DMS114 treated with DMSO at 0.1 percent for 48 hours (cell line): ENCODE results near the gene TSHZ1.
"Not testable (repeated sequence)": the region's sequence is repeated elsewhere in the genome, so short reads cannot be mapped to it uniquely, and the experiment has no call there.

Source experiments
- DNase-seq: peaks from one replicate; lab custom pipeline; 2025; ENCODE audit not compliant: unreplicated experiment; lab: John Stamatoyannopoulos, UW

TSHZ1 gene

DNA sequence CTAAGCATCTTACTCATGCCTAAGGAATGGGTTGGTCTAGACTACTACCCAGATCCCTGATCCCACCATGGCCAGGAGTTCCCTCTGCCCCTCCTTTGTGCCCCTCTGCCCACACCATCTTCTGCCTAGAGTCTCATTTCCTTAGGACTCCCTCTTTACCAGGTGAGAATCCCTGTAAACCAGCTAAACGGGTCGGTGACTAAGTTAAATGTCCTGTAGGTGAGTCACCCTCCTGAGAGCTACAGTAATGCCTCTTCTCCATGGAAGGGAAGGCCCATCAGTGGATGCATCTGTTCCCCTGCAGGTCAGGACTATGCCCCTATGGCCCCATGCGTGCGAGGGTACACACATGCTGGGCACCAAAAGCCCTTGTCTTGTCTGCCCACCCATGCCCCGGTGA lies 27.1 kb upstream of the TSHZ1 start:
- no peak for DNase-seq

DNA sequence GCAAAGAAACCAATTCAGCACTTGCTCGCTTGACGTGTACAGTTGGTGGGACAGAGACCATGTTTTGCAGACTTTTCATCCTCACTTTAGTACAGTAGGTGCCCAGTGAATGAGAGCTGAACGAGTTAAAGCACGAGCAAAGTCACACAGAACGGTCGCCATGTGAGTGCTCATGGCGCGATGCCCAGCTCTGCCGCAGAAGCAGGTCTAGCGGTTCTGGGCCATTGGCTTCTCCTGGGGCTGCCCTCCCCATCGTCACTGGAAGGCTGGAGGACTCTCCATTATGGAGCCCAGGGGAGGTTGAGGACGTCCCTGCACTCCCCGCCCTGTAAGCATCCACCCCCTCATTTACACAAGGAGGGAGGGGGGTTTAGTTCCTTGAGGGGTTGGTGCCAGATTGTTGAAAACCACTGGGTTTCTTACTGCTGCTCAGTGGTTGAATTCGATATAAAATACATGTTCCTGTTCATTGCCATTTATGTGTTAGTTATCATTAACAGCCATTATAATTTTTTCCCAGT lies 26.6 kb upstream of the TSHZ1 start:
- DNase-seq = no peak

DNA sequence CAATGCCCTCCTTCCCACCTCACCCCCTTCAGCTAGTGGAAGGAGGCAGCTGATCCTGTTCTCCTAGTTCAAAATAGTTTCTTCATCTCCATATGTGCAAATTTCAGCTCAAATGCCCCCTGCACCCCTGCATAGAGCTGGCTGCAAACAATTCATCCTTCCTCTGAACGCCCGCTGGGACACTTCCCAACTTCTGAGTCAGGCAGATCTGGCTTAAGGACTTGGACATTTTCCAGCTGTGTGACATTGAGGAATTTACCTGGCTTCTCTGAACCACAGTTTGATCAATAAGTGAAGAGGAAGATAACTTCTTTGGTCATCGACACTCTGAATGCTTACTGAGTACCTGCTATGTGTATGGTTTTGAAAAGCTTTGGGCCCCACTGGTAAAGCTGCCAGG lies 25.1 kb upstream of the TSHZ1 start:
- no peak for DNase-seq

DNA sequence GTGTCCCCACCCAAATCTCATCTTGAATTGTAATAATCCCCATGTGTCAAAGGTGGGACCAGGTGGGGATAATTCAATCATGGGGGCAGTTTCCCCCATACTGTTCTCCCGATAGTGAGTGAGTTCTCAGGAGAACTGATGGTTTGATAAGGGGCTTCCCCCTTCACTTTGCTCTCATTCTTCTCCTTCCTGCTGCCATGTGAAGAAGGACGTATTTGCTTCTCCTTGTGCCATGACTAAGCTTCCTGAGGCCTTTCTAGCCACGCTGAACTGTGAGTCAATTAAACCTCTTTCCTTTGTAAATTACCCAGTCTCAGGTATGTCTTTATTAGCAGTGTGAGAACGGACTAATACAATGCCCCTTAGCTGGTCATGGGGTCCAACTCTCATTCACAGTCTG lies 22.9 kb upstream of the TSHZ1 start:
- not testable (repeated sequence) for DNase-seq

DNA sequence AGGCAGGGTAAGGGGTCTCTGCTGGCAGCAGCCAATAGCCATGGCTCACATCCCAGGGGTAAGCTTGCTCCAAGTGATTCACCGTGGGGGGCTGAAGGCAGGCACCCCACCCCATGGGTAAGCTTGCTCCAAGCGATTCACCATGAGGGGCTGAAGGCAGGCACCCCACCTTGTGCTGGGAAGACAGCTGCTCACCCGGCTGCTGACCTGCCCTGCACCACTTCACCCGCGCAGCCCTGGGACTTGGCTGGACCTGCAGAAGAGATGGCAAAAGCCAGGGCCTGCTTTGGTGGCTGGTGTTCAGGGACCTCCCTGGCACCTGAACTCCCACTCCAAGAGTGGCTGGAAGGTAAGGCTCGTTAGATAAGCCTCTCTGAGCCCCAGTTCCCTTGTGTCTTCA lies 20.9 kb upstream of the TSHZ1 start:
- no peak for DNase-seq

DNA sequence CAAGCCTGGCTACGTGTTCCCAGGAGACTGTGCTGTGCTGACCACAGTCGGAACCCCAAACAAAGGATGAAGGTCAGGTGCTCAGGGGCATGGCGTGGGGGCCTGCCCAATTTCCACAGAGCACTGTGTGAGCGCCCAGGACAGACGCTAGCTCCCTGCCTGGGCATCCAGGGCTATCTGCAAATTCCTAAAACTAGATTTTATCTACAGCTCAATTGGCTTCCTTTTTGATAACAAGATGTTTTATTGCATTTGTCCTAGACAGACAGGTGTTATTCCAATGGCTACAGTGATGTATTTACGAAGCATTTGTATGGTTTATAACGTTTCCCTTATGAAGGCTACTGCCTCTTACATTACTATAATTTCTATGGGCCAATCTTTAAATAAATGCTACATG lies 17.7 kb upstream of the TSHZ1 start:
- DNase-seq = no peak

DNA sequence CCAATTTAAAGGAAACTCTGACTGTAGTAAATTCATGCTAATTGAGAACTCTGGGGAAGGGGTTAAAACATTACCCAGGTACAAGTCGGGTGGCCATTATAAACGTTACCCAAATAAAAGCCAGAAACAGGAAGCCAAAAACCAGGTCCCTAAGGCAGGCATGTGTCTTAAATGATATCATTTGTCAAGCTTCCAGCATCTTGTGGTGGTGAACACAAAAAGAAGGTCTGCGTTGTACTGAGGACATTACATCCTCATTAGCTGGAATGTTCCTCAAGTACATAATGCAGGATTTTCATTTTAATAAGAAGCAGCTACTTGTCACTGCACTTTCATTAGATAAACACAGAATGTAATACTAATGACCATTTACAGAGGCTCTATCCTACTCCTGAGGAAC lies 12.6 kb upstream of the TSHZ1 start:
- no peak for DNase-seq

DNA sequence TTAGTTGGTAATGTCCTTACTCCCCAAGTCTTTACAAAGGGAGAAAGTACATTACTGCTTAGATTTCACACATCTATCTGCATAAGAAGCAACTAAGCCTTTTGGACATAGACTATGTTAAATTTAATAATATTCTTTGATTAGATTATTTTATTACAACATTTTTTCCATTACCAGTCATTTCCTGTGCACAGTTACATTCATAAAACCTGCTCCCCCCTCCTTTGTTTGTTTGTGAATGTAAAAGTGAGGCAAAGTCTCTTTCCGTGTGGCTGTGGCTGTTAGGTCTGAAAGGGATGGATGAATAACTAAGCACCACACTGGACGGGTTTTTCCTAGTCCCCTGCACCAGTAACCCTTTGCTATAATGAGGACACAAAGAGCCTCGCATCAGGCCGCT lies 11.3 kb upstream of the TSHZ1 start:
- DNase-seq = no peak

DNA sequence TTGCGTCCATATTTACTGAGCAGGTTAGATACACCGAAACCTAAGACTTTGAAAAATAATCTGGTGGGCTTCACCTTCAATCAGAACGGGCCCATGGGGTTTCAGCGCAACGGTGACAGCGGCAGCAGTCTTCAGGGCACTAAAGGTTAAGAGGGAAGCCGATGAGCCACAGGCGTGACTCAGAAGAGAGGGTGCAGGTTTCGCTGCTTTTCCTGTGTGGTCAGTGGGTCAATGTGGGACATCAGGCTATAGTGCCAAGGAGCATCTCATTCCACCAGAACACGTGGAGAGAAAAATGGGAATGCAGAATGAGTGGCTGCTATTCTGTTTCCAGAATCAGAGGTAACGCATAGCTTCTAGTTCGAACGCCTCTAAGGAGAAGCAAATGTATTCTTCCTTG lies 10.5 kb upstream of the TSHZ1 start:
- no peak for DNase-seq

DNA sequence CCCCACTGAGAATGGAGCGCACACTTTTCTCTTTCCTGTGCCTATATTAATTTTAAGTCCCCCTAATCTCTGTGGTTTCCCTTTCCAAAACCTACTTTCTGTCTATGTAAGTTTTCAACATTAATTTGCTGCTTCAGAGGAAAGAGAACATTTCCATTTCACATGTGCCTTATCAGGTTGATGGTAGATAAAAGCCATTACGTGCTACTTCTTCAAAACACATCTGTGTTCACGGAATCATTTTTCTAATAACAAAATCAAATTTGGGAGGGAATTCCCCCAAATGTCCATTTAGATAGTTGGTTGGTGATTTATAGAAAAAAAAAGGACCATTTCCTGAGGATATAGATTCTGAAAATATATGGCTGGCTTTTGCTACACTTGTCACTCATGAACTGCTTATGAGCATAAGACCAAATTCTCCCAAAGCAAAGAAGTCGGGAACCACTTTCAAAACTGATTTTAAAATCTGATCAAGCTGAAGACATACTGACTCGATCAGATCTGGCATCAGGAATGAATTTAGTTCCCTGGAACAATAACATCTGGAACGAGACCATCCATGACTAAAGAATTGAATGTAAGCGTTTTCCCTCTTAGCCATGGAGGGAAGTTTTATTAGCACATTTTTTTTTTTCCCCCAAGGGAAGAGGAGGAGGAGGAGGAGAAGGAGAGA lies 9.9 kb upstream of the TSHZ1 start:
- DNase-seq = no peak

DNA sequence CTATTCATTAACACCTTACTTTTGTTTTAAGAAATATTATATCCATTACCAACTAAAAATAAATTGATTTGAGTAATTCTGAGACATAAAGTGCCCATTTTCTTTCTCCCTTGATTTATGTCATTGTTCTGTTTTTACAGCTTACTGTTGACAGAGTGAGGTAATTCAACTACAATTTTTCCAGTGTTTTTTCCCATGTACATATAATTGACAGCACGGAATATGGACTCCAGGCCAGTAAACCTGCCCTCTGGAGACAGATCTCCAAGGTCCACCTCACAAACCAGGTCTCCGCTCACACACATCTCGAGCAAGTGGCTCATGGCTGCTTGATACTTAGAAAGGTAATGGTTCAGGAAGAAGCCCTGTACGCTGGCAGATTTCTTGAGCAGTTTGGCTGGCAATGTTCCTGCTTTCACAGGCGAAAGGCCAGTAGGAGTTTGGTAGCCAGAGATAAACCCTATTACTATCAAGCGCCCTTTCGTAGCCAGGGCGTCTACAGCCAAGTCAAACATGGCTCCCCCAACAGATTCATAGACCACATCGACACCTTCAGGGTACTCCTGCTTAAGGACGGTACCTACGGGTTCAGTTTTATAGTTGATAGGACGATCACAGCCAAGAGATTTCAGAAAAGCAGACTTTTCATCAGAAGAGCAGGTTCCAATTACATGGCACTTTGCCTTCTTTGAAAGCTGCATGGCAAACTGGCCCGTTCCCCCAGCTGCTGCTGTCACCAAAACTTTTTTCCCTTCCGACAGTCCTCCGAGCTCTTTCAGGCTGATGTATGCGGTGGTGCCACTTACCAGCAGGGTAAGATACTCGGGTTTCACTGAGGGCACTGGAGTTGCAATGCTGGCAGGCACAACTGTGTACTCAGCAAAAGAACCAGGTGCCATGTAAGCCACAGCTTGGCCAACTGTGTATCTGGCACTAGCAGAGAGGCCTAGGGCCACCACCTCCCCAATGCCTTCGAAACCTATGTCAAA lies 9.0 kb upstream of the TSHZ1 start:
- DNase-seq = no peak

DNA sequence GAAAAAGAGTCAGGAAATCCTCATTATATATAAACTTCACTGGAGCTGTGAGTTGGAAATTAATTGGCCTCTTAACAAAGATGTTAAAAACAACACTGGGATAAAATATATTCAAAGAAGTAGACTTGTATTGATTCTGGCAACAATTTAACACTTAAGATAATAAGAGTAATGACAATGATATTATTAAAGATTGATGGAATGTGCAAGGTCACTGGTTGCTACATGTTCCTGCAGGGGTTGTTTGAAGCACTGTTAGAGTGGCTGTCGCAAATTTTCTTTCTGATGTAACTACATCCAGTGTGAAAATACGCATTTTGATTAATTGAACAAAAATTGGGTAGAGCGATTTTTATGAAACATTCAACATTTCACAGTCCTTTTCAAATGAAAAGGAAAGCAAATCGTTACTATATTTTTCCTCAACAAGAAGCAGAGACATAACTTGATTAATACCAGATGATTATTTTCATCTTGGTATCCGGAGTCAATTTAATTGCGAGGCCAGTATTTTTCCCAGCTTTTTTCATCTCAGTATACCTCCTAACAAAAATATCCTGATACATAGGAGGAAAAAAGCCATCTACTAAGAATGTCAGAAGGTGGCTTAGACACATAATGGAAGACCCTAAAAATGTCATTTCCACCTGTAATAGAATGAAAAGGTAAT lies 7.8 kb upstream of the TSHZ1 start:
- DNase-seq = no peak

DNA sequence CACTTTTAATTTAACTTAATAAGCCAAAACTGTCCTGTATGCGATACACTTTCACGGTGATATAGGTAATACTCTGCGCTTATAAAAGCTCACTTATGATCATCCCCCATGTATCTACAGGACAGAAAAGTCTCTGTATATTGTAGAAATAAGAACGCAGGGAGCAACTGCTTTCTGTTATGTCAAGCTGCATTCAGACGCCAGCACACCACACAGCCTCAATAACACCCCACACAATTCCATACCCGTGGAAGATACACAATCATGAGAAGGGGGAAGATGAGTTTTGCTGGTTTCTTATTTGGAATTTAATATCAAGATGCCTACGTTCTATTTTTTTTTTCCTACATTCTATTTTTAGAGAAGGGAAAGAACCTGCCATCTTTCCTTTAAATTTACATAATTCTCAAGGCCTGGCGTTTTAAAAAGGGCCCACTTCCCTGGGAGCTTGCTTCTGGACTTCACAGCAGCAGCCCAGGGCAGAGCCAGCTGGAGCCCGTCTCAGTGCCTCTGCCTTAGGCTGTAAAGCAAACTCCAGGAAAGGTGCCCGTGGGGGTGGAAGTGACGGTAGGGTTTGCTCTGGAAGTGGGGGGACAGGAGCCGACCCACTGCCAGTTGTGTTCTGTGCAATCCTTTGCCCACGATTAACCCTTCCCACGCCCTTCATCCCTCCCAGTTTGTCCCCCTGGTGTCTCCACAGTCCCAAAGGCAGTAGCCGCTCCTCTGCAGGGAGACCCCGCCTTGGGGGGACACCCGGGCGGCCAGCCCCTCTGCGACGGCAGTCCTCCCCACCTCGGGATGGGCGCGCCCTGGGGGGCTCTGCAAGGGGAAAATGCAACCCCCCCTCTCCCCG lies 7.0 kb upstream of the TSHZ1 start:
- DNase-seq = no peak

DNA sequence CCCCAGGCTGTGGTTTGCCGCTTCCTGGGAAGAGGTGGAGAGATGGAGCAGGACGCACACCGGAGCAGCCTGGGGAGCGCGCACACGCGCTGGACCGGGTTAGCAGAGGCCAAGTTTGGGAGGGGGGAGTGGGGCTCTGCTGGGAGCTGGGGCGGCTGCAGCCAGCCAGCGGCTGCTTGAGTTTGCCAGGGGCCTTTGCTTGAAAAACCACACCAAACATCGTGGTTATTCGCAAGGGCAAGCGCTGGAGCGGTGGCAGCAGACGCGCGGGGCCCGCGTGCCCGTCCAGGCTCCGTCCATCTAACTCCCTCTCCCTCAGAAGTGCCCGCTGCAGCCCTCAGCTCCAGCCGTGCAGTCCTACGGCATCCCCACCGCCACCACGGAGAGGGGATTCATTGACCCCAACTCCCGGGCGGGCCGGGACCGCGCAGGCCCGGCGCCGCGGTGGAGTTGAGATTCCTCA lies 6.3 kb upstream of the TSHZ1 start:
- DNase-seq = no peak

DNA sequence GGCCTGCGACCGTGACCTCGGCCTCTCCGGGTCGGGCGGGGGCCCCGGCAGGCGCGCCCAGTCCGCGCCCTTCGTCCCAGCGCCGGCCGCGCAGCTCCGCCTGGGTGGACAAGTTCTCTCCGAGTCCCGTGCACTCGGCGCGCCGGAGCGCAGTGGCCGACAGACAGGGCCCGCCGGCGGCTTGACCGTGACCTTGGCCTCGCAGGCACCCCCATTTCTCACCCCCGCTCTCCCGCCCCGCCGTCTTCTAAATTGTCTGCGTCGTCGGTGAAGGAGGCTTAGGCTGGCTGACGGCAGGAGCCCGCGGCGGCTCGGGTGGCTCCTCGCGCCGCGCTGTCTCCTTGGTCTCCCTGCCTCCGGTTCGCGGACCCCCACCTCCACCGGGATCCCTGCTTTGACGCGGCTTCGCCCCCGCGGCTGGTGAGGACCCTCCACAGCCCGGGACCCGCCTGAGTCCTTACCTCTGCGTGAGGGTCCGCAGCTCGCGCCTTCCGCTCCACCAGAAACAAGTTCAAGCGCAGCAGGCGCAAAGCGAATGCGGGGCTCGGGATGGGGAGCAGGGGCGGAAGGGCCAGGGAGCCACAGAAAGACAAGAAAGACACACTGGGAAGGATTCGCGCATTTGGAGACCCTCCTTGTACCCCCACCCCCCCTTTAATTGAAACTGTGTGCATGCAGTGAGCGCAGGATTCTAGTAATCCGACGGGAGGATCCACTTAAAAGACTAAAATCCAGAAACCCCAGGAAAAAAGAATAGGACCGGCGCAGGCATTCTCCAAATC lies 5.7 kb upstream of the TSHZ1 start:
- DNase-seq = no peak

DNA sequence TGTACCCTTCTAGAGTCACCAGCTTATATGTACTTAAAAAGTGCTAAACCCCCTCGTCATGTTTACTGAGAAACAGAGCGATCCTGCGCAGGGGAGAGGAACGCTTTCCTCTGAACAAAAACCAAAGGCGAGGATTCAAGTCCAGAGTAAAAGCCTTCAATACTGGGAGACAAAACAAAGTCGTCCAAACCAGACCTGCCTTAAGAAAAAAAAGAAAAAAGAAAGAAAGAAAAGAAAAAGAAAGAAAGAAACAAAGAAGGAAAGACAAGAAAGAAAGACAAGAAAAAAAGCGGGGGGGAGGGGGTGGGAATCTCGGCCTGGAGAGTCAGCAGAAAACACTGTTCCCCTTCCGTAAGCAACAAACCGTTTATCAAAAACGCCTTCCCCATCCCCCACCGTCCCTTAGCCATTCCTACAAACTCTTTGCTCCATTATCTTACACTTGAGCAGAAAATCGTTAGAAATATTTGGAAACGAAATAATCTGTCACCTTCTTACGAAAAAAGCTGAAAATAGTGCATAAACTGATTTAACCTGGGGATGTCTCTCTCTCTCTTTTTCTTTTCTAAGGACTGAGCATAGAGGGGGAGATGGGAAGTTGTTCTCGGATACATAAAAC lies 5.0 kb upstream of the TSHZ1 start:
- DNase-seq = no peak

DNA sequence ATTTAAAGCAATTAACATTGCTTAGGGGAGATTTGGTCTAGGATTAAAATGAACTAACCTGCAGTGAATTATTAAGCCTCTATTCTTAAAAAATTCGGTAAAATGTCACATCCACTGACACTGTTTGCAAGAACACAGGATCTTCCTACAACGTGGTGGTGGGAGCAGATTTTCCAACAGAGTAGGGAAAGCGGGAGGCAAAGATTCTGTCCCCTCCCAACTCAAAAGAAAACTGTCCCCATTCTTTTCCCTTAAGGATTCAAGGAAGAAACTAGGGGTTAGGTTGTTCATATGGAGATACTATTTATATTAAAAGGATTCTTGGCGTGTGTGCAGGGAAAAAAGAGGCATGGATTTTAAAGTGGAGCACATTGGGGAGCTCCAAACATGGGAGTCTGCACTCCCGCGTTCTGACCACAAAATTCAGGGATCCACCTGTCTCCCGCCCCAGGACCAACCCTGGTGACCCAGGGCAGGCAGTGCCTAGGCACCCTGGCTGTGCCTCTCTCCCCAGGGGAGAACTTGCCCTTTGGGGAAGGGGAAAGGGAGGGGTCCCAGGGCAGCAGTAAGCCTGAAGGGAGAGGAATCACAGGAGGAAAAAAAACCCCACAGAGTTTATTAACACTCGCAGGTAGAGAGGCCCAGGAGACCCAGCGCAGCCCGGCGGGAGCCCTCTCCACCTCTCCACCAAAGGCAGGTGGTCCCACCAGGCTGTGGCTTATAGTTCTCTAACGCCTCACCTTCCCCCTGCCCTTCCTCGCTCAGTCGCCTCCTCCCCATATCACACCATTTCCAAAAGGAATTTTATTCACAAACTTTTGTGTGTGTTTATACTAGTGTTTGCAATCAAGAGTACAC lies 3.9 kb upstream of the TSHZ1 start:
- DNase-seq = no peak
